AG04449 (cell line): ENCODE measurements around the gene PROM1.

Experiments
- CTCF ChIA-PET: fragments of 350-600 bp; formaldehyde crosslinking; extraction: SDS; loops from one replicate; lab custom pipeline; 2021; ENCODE audit warnings: antibody characterized with exemption; lab: Yijun Ruan, JAX
- POLR2A ChIA-PET: fragments of 400-600, 350-600 bp; formaldehyde crosslinking; extraction: SDS; loops from one replicate; lab custom pipeline; 2020; ENCODE audit warnings: antibody characterized with exemption, inconsistent platforms; lab: Yijun Ruan, JAX
- DNase-seq: peaks from one replicate; pipeline ENCODE4 v3.0.0-alpha.2; 2010; ENCODE audit warnings: low read depth, low spot score
- H3K4me3 ChIP-seq: 2 replicates; pipeline ENCODE4 v1.5.1; 2011; ENCODE audit warnings: low read depth, mild to moderate bottlenecking, control low read depth, low read length
- CTCF ChIP-seq: IDR thresholded peaks from one replicate; pipeline ENCODE4 v1.5.1; 2011; ENCODE audit warnings: mild to moderate bottlenecking, moderate library complexity, low read length, control low read depth, inconsistent platforms; ENCODE audit not compliant: insufficient read depth; ENCODE audit errors: missing control alignments

PROM1 gene

GRCh38 chr4:15944895-15945294, 138.9 kb downstream of the PROM1 start:
- ChIA-PET POLR2A (no interaction called here), CTCF (interaction anchor here (0.9 to 12.1 kb wide), 5 partner anchors 9 to 64 kb away, joined by 3 to 574 read pairs (median 3); no protein-coding TSS in a partner anchor)
- no peak overlapping the region for H3K4me3 ChIP-seq
- DNase-seq, result no peak
- TF ChIP-seq CTCF, result no peak

- ChIA-PET POLR2A (no interaction called here), CTCF (interaction anchor here (0.6 to 2.2 kb wide), 5 partner anchors 13 to 137 kb away, joined by 3 to 14 read pairs (median 3); no protein-coding TSS in a partner anchor)
- TF ChIP-seq CTCF, result no peak
- no peak for DNase-seq
- H3K4me3 ChIP-seq, result no peak overlapping the region
Measured at GRCh38 chr4:15942283-15942682, 141.5 kb downstream of the PROM1 start.

GRCh38 chr4:15938640-15939039, 145.2 kb downstream of the PROM1 start, which contains the start of gene FGFBP1:
FGFBP1 (minus strand) TSS chr4:15938740; CDS start chr4:15936632, 2,108 bp downstream.
- no peak for DNase-seq
- POLR2A ChIA-PET, result no interaction called here
- no peak for TF ChIP-seq CTCF
- H3K4me3 ChIP-seq, result no peak within 1 kb of the TSS
- CTCF ChIA-PET, result interaction anchor here (0.8 to 7.2 kb wide), 5 partner anchors 11 to 56 kb away, joined by 3 to 46 read pairs (median 4); no protein-coding TSS in a partner anchor

- CTCF ChIA-PET, result interaction anchor here (1.1 to 7.2 kb wide), 4 partner anchors 11 to 56 kb away, joined by 3 to 46 read pairs (median 8); no protein-coding TSS in a partner anchor
- no peak overlapping the region for H3K4me3 ChIP-seq
- DNase-seq, result no peak
- POLR2A ChIA-PET, result no interaction called here
- no peak for TF ChIP-seq CTCF
Measured at GRCh38 chr4:15938182-15938581, 145.6 kb downstream of the PROM1 start.

GRCh38 chr4:15936495-15936894, 147.3 kb downstream of the PROM1 start:
- ChIA-PET CTCF (interaction anchor here (4.1 to 7.2 kb wide), 2 partner anchors 19 to 54 kb away, joined by 16 to 46 read pairs; no protein-coding TSS in a partner anchor), POLR2A (no interaction called here)
- no peak for TF ChIP-seq CTCF
- no peak overlapping the region for H3K4me3 ChIP-seq
- DNase-seq, result no peak

- no peak for TF ChIP-seq CTCF
- POLR2A ChIA-PET, result no interaction called here
- CTCF ChIA-PET, result interaction anchor here (0.6 to 7.2 kb wide), 5 partner anchors 14 to 456 kb away, joined by 3 to 46 read pairs (median 5); no protein-coding TSS in a partner anchor
- no peak for DNase-seq
- H3K4me3 ChIP-seq, result no peak overlapping the region
Measured at GRCh38 chr4:15935504-15936402, 148.1 kb downstream of the PROM1 start.
